T47D (cell line): ENCODE measurements around the gene BPIFA1.

Source experiments
- DNase-seq, 2 experiments: peaks; one replicate each; pipeline versions ENCODE4 v3.0.0 to v3.0.0-alpha.2; 2011 to 2012; ENCODE audit warnings: low read depth in 1 of 2, low spot score in 1 of 2
- JUND ChIP-seq: IDR thresholded peaks from 2 replicates; pipeline ENCODE4 v1.6.1; 2012; ENCODE audit warnings: low read depth
- in situ Hi-C: cut with HindIII; loops from 2 replicates; pipeline ENCODE4 v1.10.0; 2016; ENCODE audit warnings: low sequenced_read_pairs, low pct_unique_long_range_greater_than_20kb

BPIFA1 gene

GRCh38 chr20:33235696-33236095 lies at the start of gene BPIFA1:
BPIFA1 (plus strand) TSS chr20:33235996; CDS start chr20:33237712, 1,716 bp downstream.
- in situ Hi-C loops, result no loop called here
- no peak for TF ChIP-seq JUND

GRCh38 chr20:33187491-33187890 lies 48.3 kb upstream of the BPIFA1 start:
- DNase-seq, result no peak
- in situ Hi-C loops, result no loop called here
- TF ChIP-seq JUND, result no peak

More at GRCh38 chr20:33235696-33236095, at the start of gene BPIFA1:
- DNase-seq, result no peak

GRCh38 chr20:33188421-33188820 lies 47.4 kb upstream of the BPIFA1 start:
- in situ Hi-C loops, result no loop called here
- no peak for DNase-seq
- TF ChIP-seq JUND, result no peak

GRCh38 chr20:33191484-33191883 lies 44.3 kb upstream of the BPIFA1 start:
- TF ChIP-seq JUND, result no peak
- in situ Hi-C loops, result no loop called here

DNA sequence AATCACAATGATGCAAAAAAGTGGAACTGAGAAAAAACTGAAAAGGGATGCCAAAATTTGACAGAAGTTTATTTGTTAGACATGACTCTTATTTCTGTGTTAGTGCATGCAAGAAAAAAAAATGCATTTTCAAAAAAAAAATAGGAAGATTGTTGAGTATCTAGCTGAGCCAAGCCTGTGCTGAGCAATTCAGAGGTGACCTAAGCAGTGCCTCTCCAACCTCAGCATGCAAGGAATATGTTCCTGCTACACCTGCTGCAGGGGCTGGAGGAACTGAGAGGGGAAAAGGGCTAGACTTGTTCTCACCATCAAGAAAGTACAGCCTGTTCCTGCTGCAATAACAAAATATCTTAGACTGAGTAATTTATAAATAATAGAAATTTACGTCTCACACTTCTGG lies 43.8 kb upstream of the BPIFA1 start:
- no peak for DNase-seq
- TF ChIP-seq JUND, result no peak
- in situ Hi-C loops, result no loop called here

More at GRCh38 chr20:33191484-33191883, 44.3 kb upstream of the BPIFA1 start:
- no peak for DNase-seq

DNA sequence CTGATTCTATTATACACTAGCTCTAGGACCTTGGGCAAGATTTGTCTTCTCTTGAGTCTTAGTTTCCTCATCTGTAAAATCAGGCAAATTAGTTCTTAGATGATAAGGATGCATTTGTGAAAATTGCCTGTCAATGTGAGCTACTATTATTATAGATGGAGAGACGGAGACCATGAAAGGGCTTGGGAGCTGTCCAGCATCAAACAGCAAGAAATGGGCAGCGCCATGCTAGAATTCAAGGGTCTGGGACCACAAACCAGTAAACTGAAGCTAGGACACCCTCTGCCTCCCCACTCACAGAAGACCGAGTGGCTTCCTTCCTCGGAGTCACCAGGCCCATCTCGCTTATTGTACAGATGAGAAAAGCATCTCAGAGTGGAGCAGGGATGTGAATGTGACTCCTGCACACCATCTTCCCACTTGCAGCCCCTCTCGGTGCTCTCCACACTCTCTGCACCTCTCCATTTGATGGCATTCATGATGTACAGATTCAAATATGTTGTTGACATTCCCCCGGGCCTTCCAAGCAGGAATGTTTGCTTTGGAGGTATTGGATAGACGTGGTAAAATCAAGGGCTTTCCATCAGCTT lies 42.8 kb upstream of the BPIFA1 start:
- TF ChIP-seq JUND, result no peak
- in situ Hi-C loops, result no loop called here
- peak; percentile 33 to 47 for DNase-seq

- in situ Hi-C loops, result no loop called here
- no peak for DNase-seq
- TF ChIP-seq JUND, result no peak
These were observed 36.8 kb upstream of the BPIFA1 start for GRCh38 chr20:33199026-33199425.

GRCh38 chr20:33202451-33202850 lies 33.3 kb upstream of the BPIFA1 start:
- no peak for TF ChIP-seq JUND
- DNase-seq, result no peak
- in situ Hi-C loops, result no loop called here

- TF ChIP-seq JUND, result no peak
- DNase-seq, result no peak
- in situ Hi-C loops, result no loop called here
These were observed 32.4 kb upstream of the BPIFA1 start for GRCh38 chr20:33203444-33203843.

DNA sequence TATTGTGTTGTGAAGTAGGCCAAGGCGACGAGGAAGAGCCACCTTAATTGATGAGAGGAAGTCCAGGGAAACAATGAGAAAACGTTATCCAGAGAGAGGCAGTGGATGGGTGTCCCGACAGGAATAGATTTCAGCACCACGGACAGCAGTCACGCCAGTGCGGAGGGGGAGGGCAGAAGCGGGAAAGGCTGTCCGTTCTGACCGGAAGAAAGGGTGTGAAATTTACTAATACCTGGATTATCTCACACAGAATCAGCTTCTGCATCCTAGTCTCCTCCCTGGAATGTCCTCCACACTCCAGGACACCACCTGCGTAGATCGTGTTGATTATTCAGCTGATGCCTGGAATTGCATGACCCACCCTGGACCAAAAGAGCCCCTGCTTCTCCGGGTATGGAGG lies 26.0 kb upstream of the BPIFA1 start:
- TF ChIP-seq JUND, result no peak

GRCh38 chr20:33210371-33210770 lies 25.4 kb upstream of the BPIFA1 start:
- in situ Hi-C loops, result no loop called here
- DNase-seq, result no peak
- no peak for TF ChIP-seq JUND

More for the DNA sequence above, 26.0 kb upstream of the BPIFA1 start:
- DNase-seq, result peak; percentile 83 to 91
- in situ Hi-C loops, result no loop called here

DNA sequence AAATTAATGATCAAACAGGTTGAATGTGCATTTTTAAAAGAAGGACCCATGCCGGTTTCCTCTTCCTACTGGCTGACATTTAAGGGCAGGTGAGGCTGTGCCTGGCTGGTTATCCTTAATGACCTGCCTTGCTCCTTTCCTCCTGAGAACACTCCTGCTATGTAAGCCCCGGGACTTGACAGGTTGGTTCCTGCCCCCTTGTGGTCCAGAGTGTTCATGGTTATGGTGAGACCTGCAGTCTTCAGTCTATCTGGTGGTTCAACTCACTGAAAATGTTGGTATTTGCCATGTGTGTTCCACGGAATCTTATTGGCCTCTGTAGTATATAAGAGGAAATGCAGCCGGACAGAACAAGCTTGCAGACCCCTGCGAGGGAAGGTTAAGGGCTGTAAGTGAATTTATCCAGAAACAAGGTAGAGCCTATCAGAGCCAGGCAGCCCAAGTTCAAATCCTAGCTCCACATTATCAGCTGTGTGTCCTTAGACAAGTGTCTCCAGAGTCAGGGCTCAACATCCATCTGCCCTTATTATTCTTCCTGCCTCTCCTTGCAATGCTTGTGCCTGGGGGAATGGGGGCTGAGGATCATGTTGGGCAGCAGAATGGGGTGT lies 23.9 kb upstream of the BPIFA1 start:
- in situ Hi-C loops, result no loop called here
- no peak for TF ChIP-seq JUND
- peak; percentile 79 to 88 for DNase-seq

DNA sequence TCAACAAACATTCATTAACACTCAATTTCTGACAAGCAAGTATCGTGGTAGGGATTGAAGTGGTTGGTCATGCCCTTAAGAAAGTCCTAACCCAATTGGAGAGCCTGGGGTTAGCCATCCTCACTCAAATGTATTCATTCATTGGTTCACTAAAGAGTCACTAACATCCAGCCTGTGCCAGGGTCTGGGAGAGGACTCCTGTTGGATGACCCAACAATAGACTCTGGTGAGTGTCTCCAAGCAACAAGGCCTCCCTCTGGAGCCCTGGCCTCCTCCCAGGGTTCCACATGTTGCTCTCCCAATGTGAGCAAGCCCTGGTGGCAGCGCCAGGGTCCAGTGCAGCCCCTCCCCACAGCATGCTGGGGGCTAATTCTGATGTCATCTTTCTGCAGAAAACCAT lies 18.7 kb upstream of the BPIFA1 start, which contains the start of gene BPIFA3:
Gene BPIFA3 (plus strand): TSS at position 301 of the 400 bp plus-strand sequence. CDS start 185 bp downstream, outside the sequence.
- DNase-seq, result no peak
- no peak for TF ChIP-seq JUND
- in situ Hi-C loops, result no loop called here

- DNase-seq, result no peak
- in situ Hi-C loops, result no loop called here
- TF ChIP-seq JUND, result no peak
These were observed 11.4 kb upstream of the BPIFA1 start for GRCh38 chr20:33224399-33224798.
